A549 (cell line): Measurements from ENCODE around the gene PPP1R7.

Experiments
- CTCF ChIP-seq: fragments of >200 bp; sonication (Bioruptor Twin); formaldehyde crosslinking; IDR thresholded peaks from 3 replicates; pipeline ENCODE4 v1.5.1; 2016
- EP300 ChIP-seq, 2 experiments: fragments of >200 bp; sonication (Bioruptor Twin); formaldehyde crosslinking; IDR thresholded peaks; 2 replicates in 1 of 2; 3 replicates in 1 of 2; pipeline ENCODE4 v1.6.1; 2016 to 2017
- MAFK ChIP-seq: fragments of 450-650 bp; IDR thresholded peaks from 2 replicates; pipeline ENCODE4 v1.6.1; 2014; ENCODE audit not compliant: partially characterized antibody
- MAZ ChIP-seq: fragments of 150-350 bp; IDR thresholded peaks from 2 replicates; pipeline ENCODE4 v1.6.1; 2014; ENCODE audit warnings: antibody characterized with exemption, low read depth, low read length, borderline replicate concordance
- MYC ChIP-seq: IDR thresholded peaks from 2 replicates; pipeline ENCODE4 v1.6.1; 2012; ENCODE audit warnings: mild to moderate bottlenecking, inconsistent platforms, low read length, improper control_type of control experiment, borderline replicate concordance
- PBX3 ChIP-seq: IDR thresholded peaks from 2 replicates; pipeline ENCODE4 v1.6.1; 2012
- RAD21 ChIP-seq, 2 experiments: fragments of >200 bp in 1 of 2; sonication (Bioruptor Twin) in 1 of 2; formaldehyde crosslinking in 1 of 2; IDR thresholded peaks in 1 of 2; conservative IDR thresholded peaks in 1 of 2; 2 replicates in 1 of 2; 3 replicates in 1 of 2; pipeline ENCODE4 v1.6.1; 2012 to 2018; ENCODE audit warnings: inconsistent platforms in 1 of 2
- SMC3 ChIP-seq: fragments of >200 bp; sonication (Bioruptor Twin); formaldehyde crosslinking; IDR thresholded peaks from 3 replicates; pipeline ENCODE4 v1.6.1; 2018; ENCODE audit warnings: inconsistent platforms
- ZFP36 ChIP-seq: fragments of 450-650 bp; IDR thresholded peaks from 2 replicates; pipeline ENCODE4 v1.6.1; 2014; ENCODE audit warnings: borderline replicate concordance; ENCODE audit not compliant: partially characterized antibody
- ZNF302 ChIP-seq: fragments of 250-450 bp; sonication (Bioruptor Pico); IDR thresholded peaks from 2 replicates; pipeline ENCODE4 v1.9.0; 2021; ENCODE audit warnings: inconsistent platforms, mild to moderate bottlenecking, moderate library complexity
- TF ChIP-seq, protein P1 (sequence below): fragments of 250-450 bp; sonication (Bioruptor Pico); IDR thresholded peaks from 2 replicates; pipeline ENCODE4 v1.5.0; 2021; ENCODE audit warnings: mild to moderate bottlenecking, moderate library complexity, borderline replicate concordance
- TF ChIP-seq, protein P2 (sequence below): fragments of 450-650 bp; IDR thresholded peaks from 2 replicates; pipeline ENCODE4 v1.6.1; 2014; ENCODE audit warnings: antibody characterized with exemption

GRCh38 chr2:241128266-241128665, 22.0 kb upstream of the PPP1R7 start:
- no peak for TF ChIP-seq EP300 (IDR thresholded peaks at IDR 0.05)
- TF ChIP-seq CTCF: no peak
- TF ChIP-seq ZNF302: no peak
- TF ChIP-seq, protein P1, sequence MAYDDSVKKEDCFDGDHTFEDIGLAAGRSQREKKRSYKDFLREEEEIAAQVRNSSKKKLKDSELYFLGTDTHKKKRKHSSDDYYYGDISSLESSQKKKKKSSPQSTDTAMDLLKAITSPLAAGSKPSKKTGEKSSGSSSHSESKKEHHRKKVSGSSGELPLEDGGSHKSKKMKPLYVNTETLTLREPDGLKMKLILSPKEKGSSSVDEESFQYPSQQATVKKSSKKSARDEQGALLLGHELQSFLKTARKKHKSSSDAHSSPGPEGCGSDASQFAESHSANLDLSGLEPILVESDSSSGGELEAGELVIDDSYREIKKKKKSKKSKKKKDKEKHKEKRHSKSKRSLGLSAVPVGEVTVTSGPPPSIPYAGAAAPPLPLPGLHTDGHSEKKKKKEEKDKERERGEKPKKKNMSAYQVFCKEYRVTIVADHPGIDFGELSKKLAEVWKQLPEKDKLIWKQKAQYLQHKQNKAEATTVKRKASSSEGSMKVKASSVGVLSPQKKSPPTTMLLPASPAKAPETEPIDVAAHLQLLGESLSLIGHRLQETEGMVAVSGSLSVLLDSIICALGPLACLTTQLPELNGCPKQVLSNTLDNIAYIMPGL (CRISPR knock-in tag): no peak
- no peak for TF ChIP-seq MAZ
- no peak for TF ChIP-seq PBX3
- TF ChIP-seq RAD21 (conservative IDR thresholded peaks at IDR 0.05 in 1 of 2, IDR thresholded peaks at IDR 0.05 in 1 of 2): no peak
- TF ChIP-seq MAFK: no peak
- TF ChIP-seq, protein P2, sequence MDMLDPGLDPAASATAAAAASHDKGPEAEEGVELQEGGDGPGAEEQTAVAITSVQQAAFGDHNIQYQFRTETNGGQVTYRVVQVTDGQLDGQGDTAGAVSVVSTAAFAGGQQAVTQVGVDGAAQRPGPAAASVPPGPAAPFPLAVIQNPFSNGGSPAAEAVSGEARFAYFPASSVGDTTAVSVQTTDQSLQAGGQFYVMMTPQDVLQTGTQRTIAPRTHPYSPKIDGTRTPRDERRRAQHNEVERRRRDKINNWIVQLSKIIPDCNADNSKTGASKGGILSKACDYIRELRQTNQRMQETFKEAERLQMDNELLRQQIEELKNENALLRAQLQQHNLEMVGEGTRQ: no peak
- TF ChIP-seq ZFP36: no peak
- TF ChIP-seq SMC3: no peak
- TF ChIP-seq MYC: no peak
